GM21529 (cell line): ENCODE data around the gene MTCH1.
"Not testable (repeated sequence)": the region's sequence is repeated elsewhere in the genome, so short reads cannot be mapped to it uniquely, and the experiment has no call there.

ENCODE experiments used
- ATAC-seq: cut with Tn5 transposase; IDR thresholded peaks from one replicate; pipeline ENCODE4 v1.9.1; 2021; ENCODE audit not compliant: unreplicated experiment

The MTCH1 gene

GRCh38 chr6:36955671-36956445 lies 30.1 kb downstream of the MTCH1 start:
- no peak for ATAC-seq

GRCh38 chr6:36955136-36955535 lies 30.9 kb downstream of the MTCH1 start:
- no peak for ATAC-seq

GRCh38 chr6:36954262-36954931 lies 31.6 kb downstream of the MTCH1 start, which contains the start of gene PI16:
Gene PI16 (plus strand): TSS chr6:36954738. CDS start chr6:36954761, 23 bp downstream.
- ATAC-seq = no peak

GRCh38 chr6:36953931-36954261 lies 32.1 kb downstream of the MTCH1 start:
- ATAC-seq = no peak

GRCh38 chr6:36949636-36950035 lies 36.4 kb downstream of the MTCH1 start:
- no peak for ATAC-seq

- ATAC-seq = not testable (repeated sequence)
These were observed 36.9 kb downstream of the MTCH1 start for GRCh38 chr6:36949076-36949475.

GRCh38 chr6:36947570-36948351 lies 38.2 kb downstream of the MTCH1 start:
- ATAC-seq = no peak

GRCh38 chr6:36946526-36946925 lies 39.5 kb downstream of the MTCH1 start:
- ATAC-seq = no peak

GRCh38 chr6:36945301-36945700 lies 40.7 kb downstream of the MTCH1 start:
- no peak for ATAC-seq

GRCh38 chr6:36944650-36945049 lies 41.3 kb downstream of the MTCH1 start:
- no peak for ATAC-seq

GRCh38 chr6:36942329-36942728 lies 43.7 kb downstream of the MTCH1 start:
- not testable (repeated sequence) for ATAC-seq

- not testable (repeated sequence) for ATAC-seq
These were observed 44.4 kb downstream of the MTCH1 start for GRCh38 chr6:36941561-36941960.

GRCh38 chr6:36940027-36940426 lies 46.0 kb downstream of the MTCH1 start:
- no peak for ATAC-seq

- not testable (repeated sequence) for ATAC-seq
These were observed 47.0 kb downstream of the MTCH1 start for GRCh38 chr6:36939005-36939404.

GRCh38 chr6:36938536-36938935 lies 47.5 kb downstream of the MTCH1 start:
- no peak for ATAC-seq

- ATAC-seq = no peak
These were observed 48.1 kb downstream of the MTCH1 start for GRCh38 chr6:36937896-36938295.

- ATAC-seq = no peak
These were observed 49.2 kb downstream of the MTCH1 start for GRCh38 chr6:36936824-36937223.

- no peak for ATAC-seq
These were observed 51.1 kb downstream of the MTCH1 start for GRCh38 chr6:36934901-36935300.

GRCh38 chr6:36933519-36933918 lies 52.5 kb downstream of the MTCH1 start:
- ATAC-seq = no peak

- no peak for ATAC-seq
These were observed 52.9 kb downstream of the MTCH1 start for GRCh38 chr6:36933102-36933501.

GRCh38 chr6:36930483-36930882 lies 55.5 kb downstream of the MTCH1 start:
- no peak for ATAC-seq

- ATAC-seq = no peak
These were observed 56.4 kb downstream of the MTCH1 start for GRCh38 chr6:36929607-36930006.
